HUES6 (cell line): ENCODE results near the gene GNRHR.
A peak's percentile ranks its signal among the peaks of the same experiment; 100 is the strongest.
"Not testable (repeated sequence)": the region's sequence is repeated elsewhere in the genome, so short reads cannot be mapped to it uniquely, and the experiment has no call there.

Experiments
- H3K27ac ChIP-seq: 2 replicates; pipeline ENCODE4 v1.7.0; 2013; ENCODE audit warnings: low read depth, mild to moderate bottlenecking, low read length, inconsistent platforms
- H3K27me3 ChIP-seq: 2 replicates; pipeline ENCODE4 v1.6.1; 2013; ENCODE audit warnings: low read length; ENCODE audit not compliant: control insufficient read depth, insufficient read depth
- H3K36me3 ChIP-seq: 2 replicates; pipeline ENCODE4 v1.6.1; 2013; ENCODE audit warnings: low read length; ENCODE audit not compliant: control insufficient read depth, insufficient read depth
- H3K4me1 ChIP-seq: 2 replicates; pipeline ENCODE4 v1.6.1; 2013; ENCODE audit warnings: low read length; ENCODE audit not compliant: control insufficient read depth, insufficient read depth
- H3K4me3 ChIP-seq: 2 replicates; pipeline ENCODE4 v1.5.1; 2013; ENCODE audit warnings: low read depth, low read length
- H3K9ac ChIP-seq: one replicate; pipeline ENCODE4 v1.6.1; 2013; ENCODE audit warnings: mild to moderate bottlenecking, low read length
- H3K9me3 ChIP-seq: 2 replicates; pipeline ENCODE4 v1.6.1; 2013; ENCODE audit warnings: low read depth, low read length; ENCODE audit not compliant: control insufficient read depth, insufficient read depth

Gene GNRHR

GRCh38 chr4:67730511-67730910 is 23.7 kb downstream of the GNRHR start:
- H3K9ac ChIP-seq, H3K27me3 ChIP-seq, H3K27ac ChIP-seq, H3K36me3 ChIP-seq, H3K4me1 ChIP-seq, H3K4me3 ChIP-seq, H3K9me3 ChIP-seq: not testable (repeated sequence)

DNA sequence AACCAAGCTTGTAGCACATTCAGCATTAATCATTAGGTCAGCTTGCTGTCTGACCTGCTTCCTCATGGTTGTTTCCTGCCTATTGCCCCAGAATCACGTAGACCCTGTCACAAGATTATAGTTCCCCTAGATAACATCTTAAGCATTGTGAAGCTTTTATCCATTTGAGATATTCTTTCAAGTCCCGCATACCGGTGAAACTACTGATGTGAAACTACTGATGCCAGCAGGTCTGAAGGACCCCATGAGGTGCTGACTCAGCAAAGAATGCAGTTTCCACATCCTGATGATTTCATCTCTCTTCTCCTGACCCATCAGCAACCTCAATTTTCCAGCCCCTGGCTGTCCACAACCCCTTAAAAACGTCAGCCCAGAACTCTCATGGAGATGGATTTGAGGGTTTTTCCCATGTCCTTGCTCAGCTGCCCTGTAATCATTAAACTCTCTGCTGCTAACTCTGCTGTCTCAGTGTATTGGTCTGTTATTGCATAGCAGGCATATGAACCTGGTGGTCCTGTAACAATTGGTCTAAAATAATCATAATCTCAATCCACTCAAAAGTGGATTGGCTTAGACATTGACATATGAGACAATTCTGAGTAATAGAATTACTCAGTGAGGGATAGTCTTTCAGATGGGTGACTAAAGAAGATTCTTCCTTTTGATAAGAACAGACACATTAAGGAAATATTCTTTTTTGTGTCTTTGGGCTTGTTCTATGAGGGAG is 26.9 kb downstream of the GNRHR start:
- Histone ChIP-seq H3K9ac (no peak overlapping the region), H3K9me3 (peaks cover 9% of the 10 kb centered on the region), H3K27me3 (no peaks in the 10 kb centered on the region), H3K4me3 (no peak overlapping the region), H3K4me1 (peaks cover 11% of the 10 kb centered on the region), H3K36me3 (no peaks in the 10 kb centered on the region), H3K27ac (no peak overlapping the region)

DNA sequence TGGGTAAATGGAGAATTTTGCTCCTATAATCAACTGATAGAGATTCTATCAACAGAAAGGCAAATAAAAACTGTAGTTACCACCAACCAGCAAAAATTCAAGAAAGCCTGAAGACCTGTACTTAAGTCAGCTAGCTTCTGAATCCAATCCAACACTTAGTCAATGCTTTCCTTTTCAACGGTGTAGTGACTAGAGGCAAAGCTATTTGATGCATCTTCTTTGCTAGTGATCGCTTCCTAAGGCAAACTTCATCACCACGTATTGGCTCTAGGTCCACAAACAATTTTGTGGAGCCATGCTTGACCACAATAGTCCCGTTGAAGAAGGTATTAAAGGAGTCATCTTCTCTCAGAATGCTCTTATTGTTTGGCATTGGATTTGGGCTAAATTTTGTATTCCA is 28.2 kb downstream of the GNRHR start:
- H3K36me3 ChIP-seq, result no peaks in the 10 kb centered on the region
- no peak overlapping the region for H3K9ac ChIP-seq
- H3K4me3 ChIP-seq, result no peak overlapping the region
- no peak overlapping the region for H3K27ac ChIP-seq
- no peaks in the 10 kb centered on the region for H3K27me3 ChIP-seq
- peaks cover 9% of the 10 kb centered on the region for H3K9me3 ChIP-seq
- peaks cover 24% of the 10 kb centered on the region for H3K4me1 ChIP-seq

GRCh38 chr4:67725132-67725531 is 29.1 kb downstream of the GNRHR start:
- H3K27ac ChIP-seq, result no peak overlapping the region
- H3K36me3 ChIP-seq, result peaks cover 6% of the 10 kb centered on the region
- no peaks in the 10 kb centered on the region for H3K27me3 ChIP-seq
- peaks cover 9% of the 10 kb centered on the region for H3K9me3 ChIP-seq
- no peak overlapping the region for H3K9ac ChIP-seq
- no peak overlapping the region for H3K4me3 ChIP-seq
- H3K4me1 ChIP-seq, result peaks cover 24% of the 10 kb centered on the region

DNA sequence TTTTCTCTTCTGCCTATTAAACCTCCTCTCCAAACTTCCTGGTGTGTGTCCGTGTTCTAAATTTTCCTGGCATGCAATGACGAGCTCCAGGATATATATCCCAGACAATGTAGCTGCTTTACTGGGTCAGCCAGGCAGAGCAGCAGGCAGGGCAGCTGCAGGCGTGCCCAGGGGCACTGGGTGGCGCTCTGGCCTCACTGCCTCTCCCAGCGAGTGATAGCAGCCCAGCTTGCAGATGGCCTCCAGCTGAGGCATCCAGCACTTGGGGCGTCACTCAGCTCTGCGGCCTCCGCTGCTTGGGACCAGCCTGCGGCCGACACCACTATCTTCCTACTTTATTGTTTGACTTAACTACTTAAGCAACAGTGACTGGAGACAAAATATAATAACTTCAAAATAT is 30.2 kb downstream of the GNRHR start:
- H3K27ac ChIP-seq, result no peak overlapping the region
- no peaks in the 10 kb centered on the region for H3K27me3 ChIP-seq
- H3K36me3 ChIP-seq, result peaks cover 8% of the 10 kb centered on the region
- peaks cover 9% of the 10 kb centered on the region for H3K9me3 ChIP-seq
- no peak overlapping the region for H3K9ac ChIP-seq
- H3K4me1 ChIP-seq, result peaks cover 24% of the 10 kb centered on the region
- H3K4me3 ChIP-seq, result no peak overlapping the region

DNA sequence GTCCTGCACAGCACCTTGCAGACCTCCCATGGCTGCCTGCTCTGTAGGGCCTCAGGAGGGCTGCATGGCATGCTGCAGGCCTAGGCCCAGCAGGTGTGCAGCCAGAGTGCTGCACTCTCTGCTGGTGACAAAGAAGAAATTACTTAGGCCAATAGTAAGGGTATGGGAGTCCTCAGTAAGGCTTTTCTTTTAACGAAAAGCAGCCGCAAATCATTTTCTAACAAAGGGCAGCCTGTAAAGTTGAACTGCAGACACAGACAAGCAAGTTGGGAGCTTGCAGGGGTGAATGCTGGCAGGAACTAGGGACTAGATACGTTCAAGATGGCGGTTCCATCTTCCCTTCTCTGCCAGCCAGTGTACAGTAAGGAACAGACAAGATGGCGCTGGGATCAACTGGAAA is 30.8 kb downstream of the GNRHR start:
- Histone ChIP-seq H3K4me1 (peaks cover 24% of the 10 kb centered on the region), H3K27me3 (no peaks in the 10 kb centered on the region)

DNA sequence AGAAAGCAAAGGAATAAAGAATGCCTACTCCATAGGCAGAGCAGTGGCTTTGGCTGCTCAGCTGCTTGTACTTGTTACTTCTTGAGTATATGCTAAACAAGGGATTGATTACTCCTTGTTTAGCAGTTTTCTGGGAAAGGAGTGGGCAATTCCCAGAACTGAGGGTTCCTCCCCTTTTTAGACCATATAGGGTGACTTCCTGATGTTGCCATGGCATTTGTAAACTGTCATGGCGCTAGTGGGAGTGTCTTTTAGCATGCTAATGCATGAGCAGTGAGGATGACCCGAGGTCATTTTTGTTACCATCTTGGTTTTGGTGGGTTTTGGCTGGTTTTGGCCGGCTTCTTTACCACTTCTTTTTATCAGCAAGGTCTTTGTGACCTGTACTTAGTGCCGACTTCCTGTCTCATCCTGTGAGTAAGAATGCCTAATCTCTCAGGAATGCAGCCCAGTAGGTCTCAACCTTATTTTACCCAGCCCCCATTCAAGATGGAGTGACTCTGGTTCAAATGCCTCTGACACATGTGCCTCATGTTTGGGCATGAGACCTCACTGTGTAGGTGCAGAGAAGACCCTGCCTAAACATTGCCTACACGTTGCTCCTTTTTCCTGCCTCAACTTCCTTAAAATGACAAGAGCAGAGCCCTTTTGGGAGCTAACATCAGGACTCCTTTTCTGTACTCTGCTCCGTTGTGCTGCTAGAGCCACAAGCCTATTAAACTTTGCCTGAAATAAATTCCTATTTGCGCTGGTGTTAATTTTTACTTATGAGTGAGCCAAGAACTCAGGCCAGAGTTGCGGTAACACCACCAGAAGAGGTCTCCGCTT is 32.2 kb downstream of the GNRHR start:
- Histone ChIP-seq H3K4me3 (no peak overlapping the region), H3K9ac (peak overlapping the region; percentile 18), H3K27me3 (no peaks in the 10 kb centered on the region), H3K4me1 (peaks cover 24% of the 10 kb centered on the region), H3K27ac (peak overlapping the region; percentile 66), H3K9me3 (peaks cover 4% of the 10 kb centered on the region; the same call in 1 of the 2 replicates), H3K36me3 (peaks cover 8% of the 10 kb centered on the region)

More for the DNA sequence above, 30.8 kb downstream of the GNRHR start:
- H3K9me3 ChIP-seq, result peaks cover 9% of the 10 kb centered on the region
- no peak overlapping the region for H3K4me3 ChIP-seq
- no peak overlapping the region for H3K9ac ChIP-seq
- H3K27ac ChIP-seq, result peak overlapping the region; percentile 18; the same call in 1 of the 2 replicates
- H3K36me3 ChIP-seq, result peaks cover 8% of the 10 kb centered on the region

DNA sequence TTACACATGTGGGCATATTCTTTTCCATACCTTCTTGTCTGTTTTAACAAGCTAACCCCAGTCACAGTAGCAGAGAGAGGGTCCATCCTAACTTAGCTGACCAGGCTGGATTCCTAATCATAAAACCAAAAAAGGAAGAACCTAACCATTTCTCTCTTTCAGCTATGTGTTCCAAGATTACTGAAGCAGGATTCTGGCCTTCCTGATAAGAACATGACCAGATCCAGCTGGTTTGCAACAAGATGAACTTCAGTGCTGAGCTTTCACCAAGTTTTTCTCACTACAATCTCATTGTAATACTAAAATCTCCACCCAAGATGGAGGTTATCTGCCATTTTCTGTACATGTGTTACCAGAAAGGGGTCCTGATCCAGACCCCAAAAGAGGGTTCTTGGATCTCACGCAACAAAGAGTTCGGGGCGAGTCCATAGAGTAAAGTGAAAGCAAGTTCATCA is 32.8 kb downstream of the GNRHR start:
- H3K27me3 ChIP-seq, result no peaks in the 10 kb centered on the region
- peaks cover 8% of the 10 kb centered on the region for H3K36me3 ChIP-seq
- peak overlapping the region; percentile 66 for H3K27ac ChIP-seq
- H3K9ac ChIP-seq, result peak overlapping the region; percentile 17
- H3K9me3 ChIP-seq, result no peaks in the 10 kb centered on the region
- H3K4me1 ChIP-seq, result peaks cover 24% of the 10 kb centered on the region
- no peak overlapping the region for H3K4me3 ChIP-seq

DNA sequence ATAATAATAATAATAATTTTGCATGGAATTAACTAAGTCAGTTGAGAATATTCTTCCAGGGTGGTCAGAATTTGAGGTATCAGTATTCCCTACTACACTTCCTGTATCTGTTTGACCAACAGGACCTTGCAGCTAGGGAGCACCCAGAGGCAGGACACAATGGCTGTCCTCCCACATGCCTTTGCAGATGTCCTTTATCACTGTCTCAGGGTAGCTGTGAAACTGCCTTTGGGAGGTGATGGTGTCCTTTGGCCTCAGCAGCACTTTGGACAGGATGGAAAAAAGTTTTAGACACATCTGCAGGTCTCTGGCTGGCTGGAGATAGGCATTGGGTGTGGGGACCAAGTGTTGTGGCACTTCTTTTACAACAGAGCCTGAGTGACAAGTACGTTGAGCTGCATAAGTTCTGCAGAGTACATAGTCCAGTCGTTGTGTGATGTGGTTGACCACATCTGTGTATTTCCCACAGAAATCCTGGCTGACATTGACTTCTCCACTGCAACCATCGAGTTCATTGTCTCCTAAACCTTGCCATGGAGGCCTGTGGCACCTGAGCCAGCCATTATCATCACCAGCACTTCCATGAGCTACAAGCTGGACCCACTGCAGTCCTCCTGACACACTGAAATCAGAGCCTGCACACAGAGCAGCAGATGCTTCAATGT is 34.1 kb downstream of the GNRHR start:
- Histone ChIP-seq H3K4me1 (peaks cover 24% of the 10 kb centered on the region), H3K27me3 (no peaks in the 10 kb centered on the region), H3K9ac (no peak overlapping the region), H3K9me3 (no peaks in the 10 kb centered on the region), H3K36me3 (peaks cover 10% of the 10 kb centered on the region), H3K27ac (no peak overlapping the region), H3K4me3 (no peak overlapping the region)

DNA sequence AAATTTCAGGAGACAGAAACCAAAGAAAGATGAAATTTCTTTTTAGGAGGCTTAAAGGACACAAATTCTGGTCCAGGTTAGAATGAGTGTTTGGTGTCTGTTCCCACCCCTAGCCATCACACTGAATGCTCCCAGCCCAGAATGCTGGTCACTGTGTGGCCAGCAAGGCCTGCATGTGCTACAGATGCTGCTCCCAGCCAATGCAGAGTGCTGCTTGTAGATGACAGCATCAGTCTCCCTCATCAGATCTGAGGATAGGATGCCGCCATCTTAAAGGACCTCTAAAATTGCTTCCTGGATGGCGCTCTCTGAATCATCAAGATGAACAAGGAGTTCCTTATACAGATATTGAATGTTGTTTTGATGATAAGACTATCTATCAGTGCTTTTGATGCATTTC is 35.3 kb downstream of the GNRHR start:
- Histone ChIP-seq H3K9me3 (no peaks in the 10 kb centered on the region), H3K9ac (no peak overlapping the region), H3K4me1 (peaks cover 34% of the 10 kb centered on the region), H3K36me3 (peaks cover 10% of the 10 kb centered on the region), H3K27me3 (no peaks in the 10 kb centered on the region), H3K4me3 (no peak overlapping the region), H3K27ac (no peak overlapping the region)

GRCh38 chr4:67717586-67717985 is 36.6 kb downstream of the GNRHR start:
- H3K9ac ChIP-seq, result no peak overlapping the region
- H3K4me1 ChIP-seq, result peaks cover 39% of the 10 kb centered on the region
- H3K36me3 ChIP-seq, result peaks cover 10% of the 10 kb centered on the region
- H3K4me3 ChIP-seq, result no peak overlapping the region
- H3K9me3 ChIP-seq, result no peaks in the 10 kb centered on the region
- no peak overlapping the region for H3K27ac ChIP-seq
- H3K27me3 ChIP-seq, result no peaks in the 10 kb centered on the region
